ENCODE results near the gene SCGN.

SCGN gene

DNA sequence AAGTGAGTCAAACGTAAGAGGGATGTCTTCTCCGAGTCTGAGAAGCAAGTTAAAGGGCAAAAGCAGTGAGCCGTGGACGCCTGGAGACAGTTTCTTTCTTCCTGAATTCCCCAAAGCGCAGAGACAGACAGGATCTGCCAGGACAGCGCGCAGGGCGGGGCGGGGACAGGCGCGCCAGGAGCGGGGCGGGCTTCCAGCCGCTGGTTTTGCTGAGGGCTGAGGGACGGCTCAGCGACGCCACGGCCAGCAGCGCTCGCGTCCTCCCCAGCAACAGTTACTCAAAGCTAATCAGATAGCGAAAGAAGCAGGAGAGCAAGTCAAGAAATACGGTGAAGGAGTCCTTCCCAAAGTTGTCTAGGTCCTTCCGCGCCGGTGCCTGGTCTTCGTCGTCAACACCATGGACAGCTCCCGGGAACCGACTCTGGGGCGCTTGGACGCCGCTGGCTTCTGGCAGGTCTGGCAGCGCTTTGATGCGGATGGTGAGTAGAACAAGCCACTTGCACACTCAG lies at the start of gene SCGN:
Gene SCGN (plus strand): TSS at position 209 of the 509 bp plus-strand sequence. CDS start 189 bp downstream, at position 398.
- peak within 1 kb of the TSS; percentile 62 for H3K4me3 ChIP-seq (ENCODE audit: low read length)
- H3K27ac ChIP-seq (ENCODE audit: low read length) = no peak within 1 kb of the TSS
- H3K27me3 ChIP-seq (ENCODE audit: insufficient read depth, low read length) = peaks cover 54% of the 10 kb centered on the region
- H3K9ac ChIP-seq (ENCODE audit: low read depth, low read length) = no peak within 1 kb of the TSS
- H3K9me3 ChIP-seq (ENCODE audit: insufficient read depth, low read depth, low read length) = no peaks in the 10 kb centered on the region
- no peaks in the 10 kb centered on the region for H3K36me3 ChIP-seq (ENCODE audit: insufficient read depth, low read depth, low read length)
- H3K4me1 ChIP-seq (ENCODE audit: insufficient read depth, low read length) = no peaks in the 10 kb centered on the region; the same call in 1 of the 2 replicates

DNA sequence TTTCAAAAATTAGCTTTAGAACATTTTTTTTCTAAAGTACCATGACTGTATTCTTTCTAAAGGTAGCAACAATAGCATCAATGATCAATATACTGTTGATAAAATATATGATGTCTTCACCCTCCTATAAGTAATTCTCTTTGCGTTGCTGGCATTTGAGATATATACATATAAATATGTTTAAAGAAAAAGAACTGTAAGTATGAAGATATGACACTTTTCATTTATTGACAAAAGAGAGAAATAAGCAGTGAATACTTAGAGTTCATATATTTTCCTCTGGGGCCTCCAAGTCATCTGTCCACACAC lies 49.4 kb upstream of the SCGN start:
- Histone ChIP-seq H3K4me3 (ENCODE audit: low read length) (no peak overlapping the region), H3K9me3 (ENCODE audit: insufficient read depth, low read depth, low read length) (no peaks in the 10 kb centered on the region), H3K27me3 (ENCODE audit: insufficient read depth, low read length) (no peaks in the 10 kb centered on the region), H3K36me3 (ENCODE audit: insufficient read depth, low read depth, low read length) (0 out of 2 replicates have a peak, but pooled peaks cover 5% of the 10 kb centered on the region), H3K4me1 (ENCODE audit: insufficient read depth, low read length) (no peaks in the 10 kb centered on the region), H3K27ac (ENCODE audit: low read length) (no peak overlapping the region), H3K9ac (ENCODE audit: low read depth, low read length) (no peak overlapping the region)

GRCh38 chr6:25603251-25603650 lies 48.8 kb upstream of the SCGN start:
- Histone ChIP-seq H3K9ac (ENCODE audit: low read depth, low read length) (no peak overlapping the region), H3K36me3 (ENCODE audit: insufficient read depth, low read depth, low read length) (0 out of 2 replicates have a peak, but pooled peaks cover 5% of the 10 kb centered on the region), H3K27me3 (ENCODE audit: insufficient read depth, low read length) (no peaks in the 10 kb centered on the region), H3K27ac (ENCODE audit: low read length) (no peak overlapping the region), H3K4me1 (ENCODE audit: insufficient read depth, low read length) (no peaks in the 10 kb centered on the region), H3K4me3 (ENCODE audit: low read length) (no peak overlapping the region), H3K9me3 (ENCODE audit: insufficient read depth, low read depth, low read length) (no peaks in the 10 kb centered on the region)

- H3K9ac ChIP-seq (ENCODE audit: low read depth, low read length) = no peak overlapping the region
- H3K9me3 ChIP-seq (ENCODE audit: insufficient read depth, low read depth, low read length) = no peaks in the 10 kb centered on the region
- no peak overlapping the region for H3K4me3 ChIP-seq (ENCODE audit: low read length)
- H3K36me3 ChIP-seq (ENCODE audit: insufficient read depth, low read depth, low read length) = peaks cover 22% of the 10 kb centered on the region; the same call in 1 of the 2 replicates
- H3K27ac ChIP-seq (ENCODE audit: low read length) = no peak overlapping the region
- H3K27me3 ChIP-seq (ENCODE audit: insufficient read depth, low read length) = no peaks in the 10 kb centered on the region
- no peaks in the 10 kb centered on the region for H3K4me1 ChIP-seq (ENCODE audit: insufficient read depth, low read length)
Measured at GRCh38 chr6:25606151-25606550, 45.9 kb upstream of the SCGN start.

DNA sequence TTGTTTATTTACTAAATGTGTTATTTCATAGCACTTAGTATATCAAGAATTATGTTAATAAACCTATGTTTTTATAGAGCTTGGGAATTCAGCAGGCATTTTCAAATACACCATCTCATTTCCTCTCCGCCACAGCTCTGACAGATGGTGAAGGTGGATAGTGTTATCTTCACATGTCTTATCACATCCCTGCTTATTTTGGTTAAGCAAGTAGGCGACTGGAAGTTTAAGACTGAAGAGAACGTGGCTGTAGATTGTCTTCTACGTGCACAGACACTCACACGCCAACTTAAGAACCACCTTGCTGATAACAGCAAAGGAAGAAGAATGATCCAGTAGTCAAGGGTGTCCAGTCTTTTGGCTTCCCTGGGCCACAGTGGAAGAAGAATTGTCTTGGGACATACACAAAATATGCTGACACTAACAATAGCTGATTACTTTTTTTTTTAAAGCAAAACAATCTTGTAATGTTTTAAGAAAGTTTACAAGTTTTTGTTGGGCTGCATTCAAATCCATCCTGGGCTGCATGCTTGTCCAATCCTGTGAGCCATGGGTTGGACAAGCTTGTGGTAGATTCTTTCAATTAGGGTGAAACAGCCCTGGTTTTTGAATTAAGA lies 43.3 kb upstream of the SCGN start:
- Histone ChIP-seq H3K9ac (ENCODE audit: low read depth, low read length) (no peak overlapping the region), H3K27ac (ENCODE audit: low read length) (no peak overlapping the region), H3K4me3 (ENCODE audit: low read length) (no peak overlapping the region), H3K27me3 (ENCODE audit: insufficient read depth, low read length) (no peaks in the 10 kb centered on the region), H3K4me1 (ENCODE audit: insufficient read depth, low read length) (no peaks in the 10 kb centered on the region), H3K36me3 (ENCODE audit: insufficient read depth, low read depth, low read length) (peaks cover 22% of the 10 kb centered on the region; the same call in 1 of the 2 replicates), H3K9me3 (ENCODE audit: insufficient read depth, low read depth, low read length) (no peaks in the 10 kb centered on the region)

- no peak overlapping the region for H3K4me3 ChIP-seq (ENCODE audit: low read length)
- H3K4me1 ChIP-seq (ENCODE audit: insufficient read depth, low read length) = no peaks in the 10 kb centered on the region
Measured at GRCh38 chr6:25612666-25613065, 39.3 kb upstream of the SCGN start.

DNA sequence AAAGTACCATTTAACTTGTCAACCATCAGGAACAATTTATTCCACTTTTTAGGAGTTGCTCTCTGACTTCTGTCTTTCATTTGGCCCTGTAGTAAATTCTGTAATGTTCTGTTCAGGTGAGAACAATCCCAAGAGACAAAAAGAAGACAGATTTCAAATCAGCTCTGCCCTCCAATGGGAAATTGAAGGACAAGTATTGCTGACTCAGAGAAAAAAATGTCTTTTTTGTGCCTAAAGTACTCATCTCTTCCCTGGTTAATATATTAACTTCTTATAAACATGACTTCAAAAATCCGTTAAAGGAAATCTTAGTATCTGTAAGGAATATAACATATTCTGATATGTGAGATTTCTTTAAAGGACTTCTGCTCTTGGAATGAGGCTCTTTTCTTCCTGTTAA lies 38.6 kb upstream of the SCGN start:
- Histone ChIP-seq H3K9me3 (ENCODE audit: insufficient read depth, low read depth, low read length) (no peaks in the 10 kb centered on the region), H3K4me3 (ENCODE audit: low read length) (no peak overlapping the region), H3K36me3 (ENCODE audit: insufficient read depth, low read depth, low read length) (peaks cover 17% of the 10 kb centered on the region; the same call in 1 of the 2 replicates), H3K9ac (ENCODE audit: low read depth, low read length) (no peak overlapping the region), H3K27ac (ENCODE audit: low read length) (no peak overlapping the region), H3K4me1 (ENCODE audit: insufficient read depth, low read length) (no peaks in the 10 kb centered on the region), H3K27me3 (ENCODE audit: insufficient read depth, low read length) (no peaks in the 10 kb centered on the region)

More at GRCh38 chr6:25612666-25613065, 39.3 kb upstream of the SCGN start:
- Histone ChIP-seq H3K9ac (ENCODE audit: low read depth, low read length) (no peak overlapping the region), H3K9me3 (ENCODE audit: insufficient read depth, low read depth, low read length) (no peaks in the 10 kb centered on the region), H3K27me3 (ENCODE audit: insufficient read depth, low read length) (no peaks in the 10 kb centered on the region), H3K36me3 (ENCODE audit: insufficient read depth, low read depth, low read length) (peaks cover 17% of the 10 kb centered on the region; the same call in 1 of the 2 replicates), H3K27ac (ENCODE audit: low read length) (no peak overlapping the region)

DNA sequence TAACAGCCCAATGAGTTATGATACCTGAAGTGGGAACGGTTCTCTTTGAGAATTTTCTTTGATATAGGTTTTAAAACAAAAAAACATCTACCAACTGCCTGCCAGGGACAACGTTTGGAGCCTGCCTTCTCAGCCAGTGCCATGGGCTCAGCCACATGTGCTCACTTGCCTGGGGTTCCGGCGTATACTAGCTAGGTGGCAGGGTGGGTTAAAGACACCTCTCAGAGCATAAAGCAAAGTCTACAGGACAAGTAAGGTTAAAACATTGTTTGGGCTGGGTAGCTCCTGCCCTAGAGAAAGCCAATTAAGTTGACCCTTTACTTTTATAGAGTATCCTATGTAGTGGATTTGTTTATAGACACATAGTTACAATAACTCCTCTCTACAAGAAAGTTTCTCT lies 38.0 kb upstream of the SCGN start:
- no peaks in the 10 kb centered on the region for H3K9me3 ChIP-seq (ENCODE audit: insufficient read depth, low read depth, low read length)
- no peaks in the 10 kb centered on the region for H3K27me3 ChIP-seq (ENCODE audit: insufficient read depth, low read length)
- no peak overlapping the region for H3K4me3 ChIP-seq (ENCODE audit: low read length)
- H3K27ac ChIP-seq (ENCODE audit: low read length) = no peak overlapping the region
- H3K4me1 ChIP-seq (ENCODE audit: insufficient read depth, low read length) = no peaks in the 10 kb centered on the region
- H3K36me3 ChIP-seq (ENCODE audit: insufficient read depth, low read depth, low read length) = peaks cover 13% of the 10 kb centered on the region; the same call in 1 of the 2 replicates
- H3K9ac ChIP-seq (ENCODE audit: low read depth, low read length) = no peak overlapping the region

DNA sequence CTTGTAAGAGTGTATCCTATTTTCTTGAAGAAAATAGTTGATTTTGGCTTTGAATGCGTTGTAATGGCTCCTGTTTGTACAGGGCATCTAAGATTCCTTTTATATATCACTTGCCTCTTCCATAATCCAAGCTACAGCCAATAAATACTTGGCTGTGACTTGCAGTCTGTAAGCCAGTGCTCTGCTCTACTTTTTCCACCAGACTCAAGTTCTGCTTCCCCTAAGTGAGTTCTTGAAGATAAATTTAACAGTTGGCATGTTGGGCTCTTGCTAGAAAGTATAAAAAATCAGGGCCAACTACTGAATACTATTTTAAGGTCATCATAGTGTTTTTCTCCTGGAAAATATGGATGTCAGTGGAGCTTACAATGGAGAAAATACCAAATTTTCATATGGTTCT lies 36.5 kb upstream of the SCGN start:
- no peak overlapping the region for H3K9ac ChIP-seq (ENCODE audit: low read depth, low read length)
- no peaks in the 10 kb centered on the region for H3K4me1 ChIP-seq (ENCODE audit: insufficient read depth, low read length)
- no peaks in the 10 kb centered on the region for H3K9me3 ChIP-seq (ENCODE audit: insufficient read depth, low read depth, low read length)
- H3K36me3 ChIP-seq (ENCODE audit: insufficient read depth, low read depth, low read length) = peaks cover 9% of the 10 kb centered on the region; the same call in 1 of the 2 replicates
- H3K27ac ChIP-seq (ENCODE audit: low read length) = no peak overlapping the region
- H3K4me3 ChIP-seq (ENCODE audit: low read length) = no peak overlapping the region
- no peaks in the 10 kb centered on the region for H3K27me3 ChIP-seq (ENCODE audit: insufficient read depth, low read length)

DNA sequence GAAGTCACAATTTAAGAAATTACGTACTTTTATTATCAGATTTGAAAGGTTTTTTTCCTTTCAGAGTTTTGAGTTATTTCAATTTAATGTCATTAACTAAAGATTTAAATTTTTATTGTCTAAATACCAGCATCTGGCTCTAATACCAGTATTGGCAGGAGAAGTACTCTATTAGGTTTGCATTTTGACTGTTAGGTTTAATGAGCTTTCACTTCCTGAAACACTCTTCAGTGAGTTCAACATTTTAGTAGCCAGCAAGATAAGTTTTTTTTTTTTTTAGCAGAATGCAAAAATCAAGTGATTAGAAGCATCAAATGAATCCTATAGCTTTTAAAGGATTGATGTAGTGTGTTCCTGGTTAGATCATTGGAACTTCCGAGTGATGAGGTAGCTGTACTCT lies 34.0 kb upstream of the SCGN start:
- Histone ChIP-seq H3K4me1 (ENCODE audit: insufficient read depth, low read length) (no peaks in the 10 kb centered on the region), H3K4me3 (ENCODE audit: low read length) (no peak overlapping the region), H3K27me3 (ENCODE audit: insufficient read depth, low read length) (no peaks in the 10 kb centered on the region), H3K36me3 (ENCODE audit: insufficient read depth, low read depth, low read length) (0 out of 2 replicates have a peak, but pooled peaks cover 3% of the 10 kb centered on the region), H3K9me3 (ENCODE audit: insufficient read depth, low read depth, low read length) (no peaks in the 10 kb centered on the region), H3K27ac (ENCODE audit: low read length) (no peak overlapping the region), H3K9ac (ENCODE audit: low read depth, low read length) (no peak overlapping the region)

DNA sequence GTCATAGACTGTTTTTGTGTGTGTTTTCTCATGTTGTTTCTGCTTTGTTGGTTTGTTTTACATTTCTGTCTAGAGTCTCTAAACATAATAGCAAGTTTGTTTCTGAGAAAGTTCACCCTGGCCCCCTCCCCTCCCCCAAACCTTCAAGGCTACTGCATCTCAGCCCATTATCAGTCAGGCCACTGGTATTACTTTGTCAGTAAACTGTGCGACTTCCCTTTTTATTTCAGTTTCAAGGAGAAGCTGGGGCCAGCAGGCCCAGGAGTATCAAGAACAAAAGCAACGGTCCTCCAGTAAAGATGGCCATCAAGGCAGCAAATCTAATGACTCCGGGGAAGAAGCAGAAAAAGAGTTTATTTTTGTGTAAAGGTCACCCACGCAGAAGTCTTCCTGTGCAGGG lies 32.8 kb upstream of the SCGN start:
- Histone ChIP-seq H3K9ac (ENCODE audit: low read depth, low read length) (no peak overlapping the region), H3K27ac (ENCODE audit: low read length) (no peak overlapping the region), H3K9me3 (ENCODE audit: insufficient read depth, low read depth, low read length) (no peaks in the 10 kb centered on the region), H3K36me3 (ENCODE audit: insufficient read depth, low read depth, low read length) (0 out of 2 replicates have a peak, but pooled peaks cover 3% of the 10 kb centered on the region), H3K4me3 (ENCODE audit: low read length) (no peak overlapping the region), H3K27me3 (ENCODE audit: insufficient read depth, low read length) (no peaks in the 10 kb centered on the region), H3K4me1 (ENCODE audit: insufficient read depth, low read length) (no peaks in the 10 kb centered on the region)

- Histone ChIP-seq H3K4me1 (ENCODE audit: insufficient read depth, low read length) (no peaks in the 10 kb centered on the region), H3K9ac (ENCODE audit: low read depth, low read length) (no peak overlapping the region), H3K27ac (ENCODE audit: low read length) (no peak overlapping the region), H3K36me3 (ENCODE audit: insufficient read depth, low read depth, low read length) (0 out of 2 replicates have a peak, but pooled peaks cover 3% of the 10 kb centered on the region), H3K27me3 (ENCODE audit: insufficient read depth, low read length) (no peaks in the 10 kb centered on the region), H3K4me3 (ENCODE audit: low read length) (no peak overlapping the region), H3K9me3 (ENCODE audit: insufficient read depth, low read depth, low read length) (no peaks in the 10 kb centered on the region)
Measured at GRCh38 chr6:25620391-25620790, 31.6 kb upstream of the SCGN start.
